ENCODE results near the gene SLC35A5. TPM values are rescaled to one million over a fixed set of nuclear protein-coding genes. Genes with fewer than 3 reads are reported as not detected.

SLC35A5 gene
- total and polyA plus RNA-seq, 2 of the 8 experiments (the other 6 are each of a cell fraction or from before 2014, with no cell fraction given), result 36.5 to 38.6 TPM

DNA sequence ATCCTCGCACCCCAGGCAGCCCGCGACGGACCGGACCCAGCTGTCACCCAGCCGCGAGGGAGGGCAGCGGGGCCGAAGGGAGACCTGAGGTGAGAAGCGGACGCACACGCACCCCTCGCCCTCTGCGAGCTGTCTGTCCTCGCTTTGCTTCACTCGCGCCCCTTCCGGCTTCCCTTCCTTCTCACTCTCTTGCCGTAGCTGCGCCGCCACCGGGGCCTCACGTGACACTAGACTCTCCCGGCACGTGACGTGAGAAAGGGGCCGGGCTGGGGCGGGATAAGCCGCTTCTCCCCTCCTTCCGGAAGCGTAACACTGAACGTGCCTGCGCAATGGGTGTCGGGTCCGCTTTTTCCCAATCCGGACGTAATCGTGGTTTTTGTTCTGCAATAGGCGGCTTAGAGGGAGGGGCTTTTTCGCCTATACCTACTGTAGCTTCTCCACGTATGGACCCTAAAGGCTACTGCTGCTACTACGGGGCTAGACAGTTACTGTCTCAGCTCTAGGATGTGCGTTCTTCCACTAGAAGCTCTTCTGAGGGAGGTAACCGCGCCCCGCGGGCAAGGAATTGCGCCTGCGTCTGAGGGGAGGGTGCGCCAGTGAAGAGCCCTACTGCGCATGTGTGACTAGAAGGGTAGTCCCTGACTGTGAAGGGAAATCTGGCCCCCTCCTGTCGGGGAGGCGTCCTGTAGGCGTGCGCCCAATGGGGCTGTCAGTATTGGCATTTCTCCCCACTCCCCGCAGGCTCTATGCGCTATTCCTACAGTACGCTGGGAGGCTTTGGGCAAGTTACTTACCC, at the start of gene SLC35A5, which contains the start of gene ATG3 (continued):
- TF ChIP-seq KDM1A (IDR thresholded peaks at IDR 0.05; ENCODE audit: borderline replicate concordance, low read length) (0 out of 2 replicates have a peak, but pooled peaks have one; percentile 5), TCF12 (IDR thresholded peaks at IDR 0.05; ENCODE audit: low read depth, low read length) (no peak), SP2 (IDR thresholded peaks at IDR 0.05; ENCODE audit: low read length) (no peak), BRCA1 (IDR thresholded peaks at IDR 0.05; ENCODE audit: low read depth, low read length) (no peak), JUND (IDR thresholded peaks at IDR 0.05; ENCODE audit: low read length) (0 out of 2 replicates have a peak, but pooled peaks have one; percentile 26), KDM5A (IDR thresholded peaks at IDR 0.05; ENCODE audit: low read length) (0 out of 2 replicates have a peak, but pooled peaks have one; percentile 15), POU5F1 (IDR thresholded peaks at IDR 0.05; ENCODE audit: low read depth, low read length) (no peak), EGR1 (IDR thresholded peaks at IDR 0.05; ENCODE audit: borderline replicate concordance, low read depth, low read length) (peak; percentile 11; the same call in 1 of the 2 replicates)
- TF ChIP-seq, protein P1, sequence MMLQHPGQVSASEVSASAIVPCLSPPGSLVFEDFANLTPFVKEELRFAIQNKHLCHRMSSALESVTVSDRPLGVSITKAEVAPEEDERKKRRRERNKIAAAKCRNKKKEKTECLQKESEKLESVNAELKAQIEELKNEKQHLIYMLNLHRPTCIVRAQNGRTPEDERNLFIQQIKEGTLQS (IDR thresholded peaks at IDR 0.05; ENCODE audit: insufficient read depth, low read depth, low read length), result peak; percentile 99
